GM19240 (cell line): ENCODE results near the gene RGCC.

Experiments used
- DNase-seq: peaks from one replicate; pipeline ENCODE4 v3.0.0; 2011; ENCODE audit warnings: low spot score; ENCODE audit not compliant: insufficient read length

Gene RGCC

GRCh38 chr13:41515491-41516139 lies 58.3 kb downstream of the RGCC start:
- no peak for DNase-seq

GRCh38 chr13:41516166-41516565 lies 58.8 kb downstream of the RGCC start:
- no peak for DNase-seq

- no peak for DNase-seq
Measured at GRCh38 chr13:41516760-41517159, 59.4 kb downstream of the RGCC start.

- DNase-seq: no peak
Measured at GRCh38 chr13:41520016-41520659, 62.8 kb downstream of the RGCC start.
